ENCODE measurements around the gene SERINC5.
"Not testable (repeated sequence)": the region's sequence is repeated elsewhere in the genome, so short reads cannot be mapped to it uniquely, and the experiment has no call there.

Gene SERINC5

GRCh38 chr5:80255811-80256712 is at the start of gene SERINC5:
Gene SERINC5 (minus strand): TSS chr5:80256048. CDS start chr5:80255922, 126 bp downstream.
- DNase-seq (ENCODE audit: low read depth in 3 of 3, low spot score in 1 of 3), result peak; percentile 60 to 75 (median 74)

DNA sequence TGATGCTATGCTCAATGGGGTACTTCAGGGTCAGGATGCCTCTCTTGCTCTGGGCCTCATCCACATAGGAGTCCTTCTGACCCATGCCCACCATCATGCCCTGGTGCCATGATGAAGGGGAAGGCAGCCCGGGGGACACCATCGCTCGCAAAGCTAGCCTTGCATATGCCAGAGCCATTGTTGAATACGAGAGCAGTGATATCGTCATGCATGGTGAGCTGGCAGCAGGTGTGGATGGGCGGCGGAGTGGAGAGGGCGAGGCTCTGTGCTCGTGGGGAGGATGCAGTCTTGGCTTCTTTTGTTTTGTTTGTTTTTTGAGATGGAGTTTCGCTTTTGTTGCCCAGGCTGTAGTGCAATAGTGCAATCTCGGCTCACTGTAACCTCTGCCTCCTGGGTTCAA is 46.8 kb upstream of the SERINC5 start:
- DNase-seq (ENCODE audit: low read depth in 3 of 3, low spot score in 1 of 3), result no peak

DNA sequence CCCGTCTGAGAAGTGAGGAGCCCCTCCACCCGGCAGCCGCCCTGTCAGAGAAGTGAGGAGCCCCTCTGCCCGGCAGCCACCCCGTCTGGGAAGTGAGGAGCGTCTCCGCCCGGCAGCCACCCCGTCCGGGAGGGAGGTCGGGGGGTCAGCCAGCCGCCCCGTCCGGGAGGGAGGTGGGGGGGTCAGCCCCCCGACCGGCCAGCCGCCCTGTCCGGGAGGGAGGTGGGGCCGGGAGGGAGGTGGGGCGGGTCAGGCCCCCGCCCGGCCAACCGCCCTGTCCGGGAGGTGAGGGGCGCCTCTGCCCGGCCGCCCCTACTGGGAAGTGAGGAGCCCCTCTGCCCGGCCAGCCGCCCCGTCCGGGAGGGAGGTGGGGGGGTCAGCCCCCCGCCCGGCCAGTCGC is 45.5 kb upstream of the SERINC5 start:
- DNase-seq (ENCODE audit: low read depth in 3 of 3, low spot score in 1 of 3), result not testable (repeated sequence)

- DNase-seq (ENCODE audit: low read depth in 3 of 3, low spot score in 1 of 3), result not testable (repeated sequence)
Observed at GRCh38 chr5:80300796-80301195, 44.9 kb upstream of the SERINC5 start.

DNA sequence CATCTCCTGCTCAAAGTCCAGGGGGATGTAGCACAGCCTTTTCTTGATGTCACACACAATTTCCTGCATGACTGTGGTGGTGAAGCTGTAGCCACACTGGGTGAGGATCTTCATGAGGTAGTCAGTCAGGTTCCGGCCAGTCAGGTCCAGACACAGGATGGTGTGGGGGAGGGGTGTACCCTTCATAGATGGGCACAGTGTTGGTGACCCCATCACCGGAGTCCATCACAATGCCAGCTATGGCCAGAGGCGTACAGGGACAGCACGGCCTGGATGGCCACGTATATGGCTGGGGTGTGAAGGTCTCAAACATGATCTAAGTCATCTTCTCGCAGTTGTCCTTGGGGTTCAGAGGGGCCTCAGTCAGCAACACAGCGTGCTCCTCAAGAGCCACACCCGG is 44.3 kb upstream of the SERINC5 start:
- DNase-seq (ENCODE audit: low read depth in 3 of 3, low spot score in 1 of 3), result no peak

GRCh38 chr5:80299601-80300000 is 43.8 kb upstream of the SERINC5 start:
- DNase-seq (ENCODE audit: low read depth in 3 of 3, low spot score in 1 of 3), result no peak

DNA sequence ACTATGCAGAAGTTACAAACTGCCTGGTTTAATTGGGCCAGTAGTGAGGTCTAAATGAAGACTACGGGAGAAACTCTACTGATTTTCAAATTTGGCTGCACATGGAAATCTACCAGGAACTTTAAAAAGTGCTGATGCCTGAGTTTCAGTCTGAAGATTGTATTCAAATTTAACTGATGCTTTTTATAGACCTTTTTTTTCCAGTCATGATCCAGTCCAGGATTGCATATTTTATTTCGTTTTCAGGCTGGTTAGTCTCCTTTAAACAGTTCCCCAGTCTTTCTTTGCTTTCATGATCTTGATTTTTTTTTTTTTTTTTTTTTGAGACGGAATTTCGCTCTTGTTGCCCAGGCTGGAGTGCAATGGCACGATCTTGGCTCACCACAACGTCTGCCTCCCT is 40.3 kb upstream of the SERINC5 start:
- no peak for DNase-seq (ENCODE audit: low read depth in 3 of 3, low spot score in 1 of 3)

DNA sequence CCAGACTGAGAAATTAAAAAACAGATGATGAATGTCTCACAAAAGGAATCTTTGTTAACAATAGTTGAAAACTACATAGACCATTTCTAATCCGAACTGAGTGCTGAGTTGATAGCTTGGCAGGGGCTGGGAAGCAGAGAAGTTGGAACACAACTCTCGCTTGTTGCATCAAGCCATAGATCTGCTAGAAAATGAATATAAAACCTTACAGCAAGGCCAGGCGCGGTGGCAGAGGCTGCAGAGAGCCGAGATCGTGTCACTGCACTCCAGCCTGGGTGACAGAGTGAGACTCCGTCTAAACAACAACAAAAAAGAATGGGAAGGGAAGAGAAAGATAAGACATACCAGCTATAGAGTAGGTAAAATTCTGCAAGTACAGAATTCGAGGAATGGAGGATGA is 35.9 kb upstream of the SERINC5 start:
- DNase-seq (ENCODE audit: low read depth in 3 of 3, low spot score in 1 of 3), result no peak

DNA sequence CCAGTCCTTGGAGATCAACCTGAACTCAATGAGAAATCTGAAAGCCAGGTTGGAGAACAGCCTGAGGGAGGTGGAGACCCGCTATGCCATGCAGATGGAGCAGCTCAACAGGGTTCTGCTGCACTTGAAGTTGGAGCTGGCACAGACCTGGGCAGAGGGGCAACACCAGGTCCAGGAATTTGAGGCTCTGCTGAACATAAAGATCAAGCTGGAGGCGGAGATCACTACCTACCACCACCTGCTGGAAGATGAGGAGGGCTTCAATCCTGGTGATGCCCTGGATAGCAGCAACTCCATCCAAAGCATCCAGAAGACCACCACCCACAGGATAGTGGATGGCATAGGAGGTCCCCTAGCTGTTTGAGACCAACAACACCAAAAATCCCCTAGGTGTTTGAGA is 33.5 kb upstream of the SERINC5 start:
- no peak for DNase-seq (ENCODE audit: low read depth in 3 of 3, low spot score in 1 of 3)

GRCh38 chr5:80288177-80288576 is 32.3 kb upstream of the SERINC5 start:
- DNase-seq (ENCODE audit: low read depth in 3 of 3, low spot score in 1 of 3), result no peak

DNA sequence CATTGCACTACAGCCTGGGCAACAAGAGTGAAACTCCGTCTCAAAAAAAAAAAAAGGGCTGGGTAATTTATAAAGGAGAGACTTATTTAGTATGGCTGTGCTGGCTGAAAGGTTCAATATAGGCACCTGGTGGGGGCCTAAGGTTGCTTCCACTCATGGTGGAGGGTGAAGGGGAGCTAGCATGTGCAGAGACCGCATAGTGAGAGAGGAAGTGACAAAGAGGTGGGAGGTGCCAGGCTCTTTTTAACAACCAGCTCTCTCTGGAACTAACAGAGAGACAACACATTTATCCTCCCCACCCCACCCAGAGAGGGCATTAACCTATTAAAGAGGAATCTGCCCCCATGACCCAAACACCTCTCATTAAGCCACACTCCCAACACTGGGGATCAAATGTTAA is 28.9 kb upstream of the SERINC5 start:
- no peak for DNase-seq (ENCODE audit: low read depth in 3 of 3, low spot score in 1 of 3)

DNA sequence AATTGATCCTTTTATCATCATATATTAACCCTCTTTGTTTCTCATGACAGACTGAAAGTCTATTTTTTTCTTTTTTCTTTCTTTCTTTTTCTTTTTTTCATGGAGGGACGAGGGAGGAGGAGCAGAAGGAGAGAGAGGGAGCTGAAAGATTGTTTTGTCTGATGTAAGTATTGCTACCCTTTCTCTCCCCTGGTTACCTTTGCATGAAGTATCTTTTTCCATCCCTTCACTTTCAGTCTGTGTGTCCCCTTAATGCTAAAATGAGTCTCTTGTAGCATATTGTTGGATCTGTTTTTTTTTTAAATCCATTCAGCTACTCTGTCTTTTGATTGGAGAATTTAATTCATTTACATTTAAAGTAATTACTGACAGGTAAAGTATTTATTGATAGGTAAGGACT is 27.5 kb upstream of the SERINC5 start:
- no peak for DNase-seq (ENCODE audit: low read depth in 3 of 3, low spot score in 1 of 3)

DNA sequence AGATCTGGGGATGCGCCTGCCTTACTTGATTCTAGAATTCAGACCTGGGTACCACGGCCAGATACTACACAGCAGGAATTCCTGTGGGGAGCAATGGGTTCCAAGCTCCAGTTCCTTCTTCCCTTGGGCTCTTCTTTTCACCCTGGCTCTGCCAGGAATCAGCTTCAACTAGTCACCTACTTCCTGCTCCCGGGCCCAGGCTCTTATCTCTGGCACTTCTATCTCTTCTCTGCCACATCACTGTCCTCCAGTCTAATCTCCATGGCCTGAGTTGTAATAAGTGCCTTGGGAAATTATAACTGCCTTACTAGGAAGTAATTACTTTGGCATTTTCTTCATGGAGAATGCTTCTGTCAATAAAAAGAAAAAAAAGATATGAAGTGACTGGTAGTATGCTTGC is 26.2 kb upstream of the SERINC5 start:
- DNase-seq (ENCODE audit: low read depth in 3 of 3, low spot score in 1 of 3), result no peak

DNA sequence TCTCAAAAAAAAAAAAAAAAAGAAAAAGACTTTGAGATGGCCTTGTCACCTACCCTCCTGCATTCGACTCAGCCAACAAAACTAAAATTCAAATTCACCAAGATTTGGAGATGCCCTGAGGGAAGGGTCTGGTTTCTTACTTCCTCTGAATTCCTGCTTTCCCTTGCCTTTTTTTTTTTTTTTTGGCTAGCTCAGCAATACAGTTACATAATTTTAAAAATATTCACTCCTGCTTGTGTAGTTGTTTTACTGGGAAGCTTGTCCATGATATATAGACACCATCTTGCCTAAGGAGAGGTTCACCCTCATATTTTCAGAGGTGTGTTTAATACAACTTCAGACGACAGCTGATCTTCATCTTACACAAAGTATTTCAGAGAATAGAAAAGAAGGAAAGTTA is 21.3 kb upstream of the SERINC5 start:
- no peak for DNase-seq (ENCODE audit: low read depth in 3 of 3, low spot score in 1 of 3)

DNA sequence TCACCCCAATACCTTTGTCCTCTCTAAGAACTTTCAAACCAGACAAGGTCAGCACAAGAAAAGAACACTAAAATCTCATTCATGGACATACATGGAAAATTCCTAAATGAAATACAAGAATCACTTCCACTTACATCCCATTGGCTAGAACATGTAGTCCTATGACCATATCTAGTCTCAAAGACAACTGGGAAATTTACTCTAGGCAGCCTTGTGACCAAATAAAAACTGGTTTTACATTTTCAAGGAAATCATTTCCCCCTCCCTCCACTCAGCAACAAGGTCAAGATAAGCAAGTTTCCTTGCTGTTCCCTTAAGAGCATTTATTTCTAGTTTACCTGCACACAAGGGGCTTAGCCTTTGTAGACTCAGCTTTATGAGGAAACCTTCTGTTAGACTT is 20.3 kb upstream of the SERINC5 start:
- no peak for DNase-seq (ENCODE audit: low read depth in 3 of 3, low spot score in 1 of 3)

- no peak for DNase-seq (ENCODE audit: low read depth in 3 of 3, low spot score in 1 of 3)
Observed at GRCh38 chr5:80275347-80275746, 19.5 kb upstream of the SERINC5 start.

DNA sequence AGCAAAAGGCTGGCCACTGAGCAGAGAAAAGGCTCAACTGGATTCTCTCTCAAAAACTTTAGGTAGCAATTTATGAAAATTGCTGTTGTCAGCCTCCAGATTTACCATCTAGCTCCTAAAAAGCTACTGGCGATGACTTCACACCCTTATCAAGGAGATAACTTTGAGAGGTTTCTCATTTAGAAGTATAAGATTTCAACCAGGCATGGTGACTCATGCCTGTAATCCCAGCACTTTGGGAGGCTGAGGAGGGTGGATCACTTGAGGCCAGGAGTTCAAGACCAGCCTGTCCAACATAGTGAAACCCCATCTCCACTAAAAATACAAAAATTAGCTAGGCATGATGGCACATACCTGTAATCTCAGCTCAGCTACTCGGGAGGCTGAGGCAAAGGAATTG is 14.7 kb upstream of the SERINC5 start:
- not testable (repeated sequence) for DNase-seq (ENCODE audit: low read depth in 3 of 3, low spot score in 1 of 3)

- no peak for DNase-seq (ENCODE audit: low read depth in 3 of 3, low spot score in 1 of 3)
Observed at GRCh38 chr5:80269991-80270438, 14.2 kb upstream of the SERINC5 start.

- DNase-seq (ENCODE audit: low read depth in 3 of 3, low spot score in 1 of 3), result no peak
Observed at GRCh38 chr5:80268916-80269315, 13.1 kb upstream of the SERINC5 start.

- DNase-seq (ENCODE audit: low read depth in 3 of 3, low spot score in 1 of 3), result no peak
Observed at GRCh38 chr5:80266566-80266965, 10.7 kb upstream of the SERINC5 start.

DNA sequence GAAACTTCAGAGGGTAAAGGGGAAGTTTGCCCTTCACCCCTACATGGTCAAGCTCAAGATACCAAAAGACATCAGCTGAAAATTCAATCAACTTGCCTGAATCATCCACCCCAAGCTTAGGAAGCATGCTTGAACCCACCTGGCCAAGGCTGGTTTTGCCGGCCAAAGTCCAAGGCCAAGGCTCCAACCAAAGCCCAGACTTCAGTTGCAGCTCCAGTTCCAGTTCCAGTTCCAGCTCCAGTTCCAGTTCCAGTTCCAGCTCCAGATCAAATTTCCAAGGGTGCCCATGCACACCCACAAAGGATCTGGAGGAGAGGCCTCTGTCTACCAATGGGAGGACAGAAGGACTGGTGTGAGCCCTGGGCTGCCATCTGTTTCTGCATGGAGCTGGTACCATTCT is 4.6 kb upstream of the SERINC5 start:
- DNase-seq (ENCODE audit: low read depth in 3 of 3, low spot score in 1 of 3), result no peak

DNA sequence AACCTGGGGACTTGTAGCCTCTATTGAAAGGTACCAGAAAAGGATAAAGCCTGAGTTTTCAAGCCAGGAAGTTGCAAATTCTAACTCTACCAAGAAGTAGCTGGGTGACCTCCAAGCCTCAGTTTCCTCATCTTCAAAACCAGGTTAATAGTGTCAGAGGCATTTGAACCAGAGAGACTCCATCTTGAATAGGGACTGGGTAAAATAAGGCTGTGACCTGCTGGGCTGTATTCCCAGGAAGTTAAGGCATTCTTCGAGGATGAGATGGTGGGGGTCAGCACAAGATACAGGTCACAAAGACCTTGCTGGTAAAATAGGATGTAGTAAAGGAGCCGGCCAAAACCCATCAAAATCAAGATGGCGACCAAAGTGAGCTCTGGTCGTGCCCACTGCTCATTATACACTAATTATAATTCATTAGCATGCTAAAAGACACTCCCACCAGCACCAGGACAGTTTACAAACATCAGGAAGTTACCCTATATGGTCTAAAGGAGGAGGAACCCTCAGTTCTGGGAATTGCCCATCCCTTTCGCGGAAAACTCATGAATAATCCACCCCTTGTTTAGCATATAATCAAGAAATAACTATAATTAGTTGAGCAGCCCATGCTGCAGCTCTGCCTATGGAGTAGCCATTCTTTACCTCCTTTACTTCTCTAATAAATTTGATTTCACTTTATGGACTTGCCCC is 3.8 kb upstream of the SERINC5 start:
- no peak for DNase-seq (ENCODE audit: low read depth in 3 of 3, low spot score in 1 of 3)
